PC-3 (cell line): ENCODE measurements around the gene FBLN5.

Experiments
- CTCF ChIP-seq: fragments of 300-600 bp; sonication (generic); conservative IDR thresholded peaks from 2 replicates; pipeline ENCODE4 v1.5.1; 2017; ENCODE audit warnings: antibody characterized with exemption, low read depth, mild to moderate bottlenecking, low read length
- EZH2 ChIP-seq: fragments of 300-600 bp; sonication (generic); IDR thresholded peaks from one replicate; pipeline ENCODE4 v1.6.1; 2017; ENCODE audit warnings: antibody characterized with exemption, mild to moderate bottlenecking, low read length; ENCODE audit not compliant: unreplicated experiment

- TF ChIP-seq CTCF (no peak), EZH2 (no peak)
Measured at GRCh38 chr14:91929700-91930099, 17.8 kb downstream of the FBLN5 start.
